Epithelial cell of proximal tubule (primary cell): Measurements from ENCODE around the gene DNPEP. TPM values are rescaled to one million over a fixed set of nuclear protein-coding genes. Genes with fewer than 3 reads are reported as not detected.

ENCODE experiments used
- DNase-seq: peaks from one replicate; pipeline ENCODE4 v3.0.0-alpha.2; 2011; ENCODE audit warnings: low read depth
- H3K4me3 ChIP-seq: 2 replicates; pipeline ENCODE4 v1.5.1; 2011; ENCODE audit warnings: low read depth, mild to moderate bottlenecking, low read length
- total RNA-seq: library from RNA; depleted of rRNA; stranded (reverse); fragments of >200 nt; gene quantifications from 2 replicates; pipeline ENCODE4 v1.2.3, GENCODE V29; 2015
- TF ChIP-seq, protein P1 (sequence below): conservative IDR thresholded peaks from 2 replicates; pipeline ENCODE4 v1.5.1; 2012; ENCODE audit warnings: low read depth, mild to moderate bottlenecking, low read length

The DNPEP gene
- total RNA-seq, 1 donor from 2014 or later, result 40.0 TPM

DNA sequence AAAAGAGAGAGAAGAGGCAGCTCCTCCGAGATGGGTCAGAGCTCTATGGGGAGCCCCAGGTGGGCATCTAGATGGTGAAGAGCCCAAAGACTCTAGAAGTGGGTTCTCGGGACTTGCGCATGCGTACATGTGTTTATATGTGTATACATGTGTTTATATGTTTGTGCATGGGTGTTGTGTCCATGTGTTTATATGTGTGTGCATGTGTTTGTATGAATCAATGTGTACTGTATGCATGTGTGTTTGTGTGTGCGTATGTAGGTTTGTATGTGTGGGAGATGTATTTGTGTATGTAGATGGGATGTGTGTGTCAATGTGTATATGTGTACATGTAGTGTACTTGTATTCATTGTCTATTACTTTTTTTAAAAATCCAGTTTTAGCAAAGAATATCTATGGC lies 25.6 kb downstream of the DNPEP start:
- TF ChIP-seq, protein P1, sequence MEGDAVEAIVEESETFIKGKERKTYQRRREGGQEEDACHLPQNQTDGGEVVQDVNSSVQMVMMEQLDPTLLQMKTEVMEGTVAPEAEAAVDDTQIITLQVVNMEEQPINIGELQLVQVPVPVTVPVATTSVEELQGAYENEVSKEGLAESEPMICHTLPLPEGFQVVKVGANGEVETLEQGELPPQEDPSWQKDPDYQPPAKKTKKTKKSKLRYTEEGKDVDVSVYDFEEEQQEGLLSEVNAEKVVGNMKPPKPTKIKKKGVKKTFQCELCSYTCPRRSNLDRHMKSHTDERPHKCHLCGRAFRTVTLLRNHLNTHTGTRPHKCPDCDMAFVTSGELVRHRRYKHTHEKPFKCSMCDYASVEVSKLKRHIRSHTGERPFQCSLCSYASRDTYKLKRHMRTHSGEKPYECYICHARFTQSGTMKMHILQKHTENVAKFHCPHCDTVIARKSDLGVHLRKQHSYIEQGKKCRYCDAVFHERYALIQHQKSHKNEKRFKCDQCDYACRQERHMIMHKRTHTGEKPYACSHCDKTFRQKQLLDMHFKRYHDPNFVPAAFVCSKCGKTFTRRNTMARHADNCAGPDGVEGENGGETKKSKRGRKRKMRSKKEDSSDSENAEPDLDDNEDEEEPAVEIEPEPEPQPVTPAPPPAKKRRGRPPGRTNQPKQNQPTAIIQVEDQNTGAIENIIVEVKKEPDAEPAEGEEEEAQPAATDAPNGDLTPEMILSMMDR, result no peak
- no peak for DNase-seq
- no peak overlapping the region for H3K4me3 ChIP-seq

DNA sequence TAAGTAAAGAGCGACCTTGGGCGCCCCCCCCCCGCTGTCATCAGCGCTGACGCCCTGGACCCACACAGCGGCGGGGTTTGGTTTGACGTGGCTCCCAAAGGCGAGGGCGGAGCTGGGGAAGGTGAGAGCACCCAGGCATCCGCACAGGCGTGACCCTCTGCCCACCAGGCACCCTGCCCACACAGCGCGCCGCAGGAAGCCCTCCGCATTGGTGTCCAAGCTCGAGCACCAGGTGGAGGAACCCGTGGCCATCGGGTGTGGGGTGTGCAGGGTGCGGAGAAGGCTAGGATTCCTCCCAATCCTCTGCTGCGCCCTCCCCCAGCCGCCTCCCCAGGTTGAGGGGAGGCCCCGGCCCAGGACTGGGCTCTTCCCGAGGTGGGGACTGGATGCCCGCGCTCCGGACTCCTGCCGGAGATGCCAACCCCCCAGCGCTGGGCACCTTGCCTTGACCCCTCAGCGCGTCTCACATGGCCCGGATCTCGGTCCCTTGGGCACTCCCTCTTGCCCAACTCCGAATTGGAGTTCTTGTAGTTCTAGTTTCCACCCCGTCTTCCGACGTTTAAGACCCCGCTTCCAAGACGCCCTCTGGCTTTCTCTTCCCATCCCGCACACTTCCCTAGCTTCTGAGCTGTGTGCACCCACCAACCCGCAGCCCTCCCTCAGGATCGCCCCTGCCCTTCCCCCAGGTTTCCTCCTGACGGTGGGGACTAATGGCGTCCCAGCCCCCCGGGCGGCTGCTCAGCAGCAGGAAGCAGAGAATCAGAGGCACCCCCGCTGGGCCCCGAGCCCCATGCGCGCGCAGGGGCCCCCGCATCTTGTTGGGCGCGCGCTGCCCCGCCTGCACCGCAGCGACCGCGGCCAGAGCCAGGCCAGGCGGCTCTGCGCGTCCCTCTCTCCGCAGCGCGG lies 29.3 kb downstream of the DNPEP start:
- no peak overlapping the region for H3K4me3 ChIP-seq
- TF ChIP-seq, protein P1, result no peak
- no peak for DNase-seq

DNA sequence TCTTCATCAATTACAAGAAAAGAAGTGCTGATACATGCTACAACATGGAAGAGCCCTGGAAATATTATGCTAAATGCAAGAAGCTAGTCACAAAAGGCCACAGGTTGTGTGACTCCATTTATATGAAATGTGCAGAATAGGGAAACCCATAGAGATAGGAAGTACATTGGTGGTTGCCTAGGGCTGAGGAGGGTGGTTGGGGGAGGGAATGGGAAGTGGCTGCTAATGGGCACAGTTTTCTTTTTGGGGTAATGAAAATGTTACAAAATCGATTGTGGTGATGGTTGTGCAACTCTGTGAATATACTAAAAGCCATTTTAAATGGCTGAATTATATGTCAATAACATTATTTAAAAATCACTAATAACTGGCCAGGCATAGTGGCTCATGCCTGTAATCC lies 30.9 kb downstream of the DNPEP start:
- H3K4me3 ChIP-seq, result no peak overlapping the region
- TF ChIP-seq, protein P1, result no peak
- DNase-seq, result no peak

DNA sequence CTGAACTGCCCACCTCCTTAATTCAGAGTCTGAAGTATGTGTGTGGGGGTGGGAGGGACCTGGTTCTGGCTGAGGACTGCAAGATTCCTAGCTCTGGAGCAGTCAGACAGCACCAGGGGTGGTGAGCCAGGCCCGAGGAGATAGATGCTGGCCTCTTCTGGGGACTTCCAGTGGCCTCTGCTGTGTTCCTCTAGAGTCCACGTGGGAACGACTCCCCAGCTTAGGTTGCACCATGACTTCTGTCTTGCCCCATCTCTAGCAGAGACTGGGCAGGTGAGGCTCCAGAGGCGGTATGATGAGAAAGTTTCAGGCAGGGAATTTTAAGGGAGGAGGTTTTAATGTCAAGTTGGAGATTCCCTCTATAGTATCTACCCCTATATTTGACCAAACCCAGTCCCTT lies 33.1 kb downstream of the DNPEP start:
- DNase-seq, result no peak
- TF ChIP-seq, protein P1, result no peak

DNA sequence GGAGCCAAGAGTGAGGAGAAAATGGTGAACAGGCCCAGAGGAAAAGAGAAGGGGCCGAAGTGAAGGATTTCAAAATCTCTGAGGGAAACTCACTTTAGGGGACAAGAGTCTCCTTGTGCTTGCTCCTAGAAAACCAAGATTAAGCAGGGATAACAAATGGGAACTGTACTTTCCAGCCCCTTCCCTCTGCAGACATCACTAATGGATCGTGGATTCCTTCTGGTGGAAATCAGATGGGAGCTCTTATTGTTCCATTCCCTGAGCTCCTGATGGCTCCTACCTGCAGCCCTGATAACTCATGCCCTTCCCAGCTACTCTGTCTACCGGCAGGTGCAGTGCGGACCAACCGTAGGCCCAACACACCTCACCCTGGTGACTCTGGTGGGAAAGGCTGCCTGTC lies 34.6 kb downstream of the DNPEP start:
- TF ChIP-seq, protein P1, result no peak
- no peak for DNase-seq
- no peak overlapping the region for H3K4me3 ChIP-seq

More for the DNA sequence above, 33.1 kb downstream of the DNPEP start:
- no peak overlapping the region for H3K4me3 ChIP-seq

DNA sequence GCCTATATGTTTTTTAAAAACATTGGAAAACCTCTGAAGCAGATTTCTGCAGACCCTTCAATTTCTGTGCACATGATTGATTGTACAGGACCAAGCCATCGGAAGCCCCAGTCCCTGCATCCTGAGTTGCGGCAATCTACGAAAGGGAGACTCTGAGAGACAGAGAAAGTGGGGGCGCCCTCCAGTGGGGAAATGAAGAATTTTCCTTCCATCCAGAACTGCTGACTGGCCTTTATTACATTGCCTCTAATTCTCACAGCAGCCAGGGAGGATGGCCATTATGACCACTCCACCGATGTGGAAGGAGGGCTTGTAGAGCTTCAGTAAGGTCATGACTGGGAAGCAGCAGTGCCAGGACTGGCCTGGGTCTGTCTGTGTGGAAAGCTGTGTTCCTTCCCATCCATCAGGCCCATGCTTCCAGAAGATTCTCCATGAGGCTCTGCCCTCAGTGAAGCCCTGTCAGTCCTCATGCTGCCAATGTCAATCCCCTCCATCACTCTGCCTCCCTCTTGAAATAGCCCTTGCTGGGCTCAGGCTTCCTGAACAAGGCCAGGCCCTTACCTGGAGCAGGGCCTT lies 35.2 kb downstream of the DNPEP start:
- TF ChIP-seq, protein P1, result peak; percentile 80
- DNase-seq, result no peak

More for the DNA sequence above, 35.2 kb downstream of the DNPEP start:
- no peak overlapping the region for H3K4me3 ChIP-seq
